ENCODE results near the gene NID2. TPM values are rescaled to one million over a fixed set of nuclear protein-coding genes. Genes with fewer than 3 reads are reported as not detected.

Gene NID2
- total RNA-seq, 1 experiment from 2014 or later, result 6.6 TPM

GRCh38 chr14:52043690-52044089, 25.2 kb downstream of the NID2 start:
- Histone ChIP-seq H3K9ac (ENCODE audit: extremely low read depth, insufficient read length, low read length) (no peak overlapping the region), H3K27ac (ENCODE audit: insufficient read length, low read depth, low read length) (no peak overlapping the region)
- H3K4me3 Mint-ChIP-seq, result no peak overlapping the region

More at GRCh38 chr14:52043690-52044089, 25.2 kb downstream of the NID2 start:
- no peak overlapping the region for H3K18ac ChIP-seq (ENCODE audit: insufficient read length, low read depth, low read length)
- H2BK20ac ChIP-seq (ENCODE audit: low read depth, low read length, poor library complexity, severe bottlenecking), result no peak overlapping the region
- no peak overlapping the region for H2AFZ ChIP-seq (ENCODE audit: low read length)
- H4K20me1 ChIP-seq (ENCODE audit: control insufficient read depth, insufficient read depth, insufficient read length), result no peaks in the 10 kb centered on the region
- no peaks in the 10 kb centered on the region for H3K9me3 Mint-ChIP-seq
- H3K4me2 ChIP-seq (ENCODE audit: insufficient read depth, insufficient read length, low read length), result no peak overlapping the region
- no peak overlapping the region for H3K14ac ChIP-seq (ENCODE audit: insufficient read depth, low read length)
- H3K23ac ChIP-seq (ENCODE audit: insufficient read length, low read depth, low read length), result no peak overlapping the region
- H2BK5ac ChIP-seq (ENCODE audit: insufficient read length, low read length), result no peak overlapping the region
- no peak overlapping the region for H3K27ac Mint-ChIP-seq
- 0 out of 2 replicates have a peak, but pooled peaks cover under 1% of the 10 kb centered on the region for H3K4me1 ChIP-seq (ENCODE audit: insufficient read depth, low read length)
- peak; percentile 82 for TF ChIP-seq CTCF (conservative IDR thresholded peaks at IDR 0.05)
- no peak overlapping the region for H2BK120ac ChIP-seq (ENCODE audit: low read depth, low read length, poor library complexity, severe bottlenecking)
- no peaks in the 10 kb centered on the region for H3K36me3 Mint-ChIP-seq (ENCODE audit: insufficient read depth in 1 of 3, low read depth in 3 of 3)
- H2BK15ac ChIP-seq (ENCODE audit: low read depth, low read length), result no peak overlapping the region
- WGBS (ENCODE audit: extremely low coverage, insufficient read length, low lambda C conversion rate), result no CpG with 5 or more reads among the region's 5 CpGs
- H3K79me2 ChIP-seq (ENCODE audit: insufficient read depth, low read length), result no peaks in the 10 kb centered on the region
- H2AK5ac ChIP-seq (ENCODE audit: insufficient read length, low read length), result no peak overlapping the region
- H3K4ac ChIP-seq (ENCODE audit: low read depth, low read length), result no peak overlapping the region
- H3K79me1 ChIP-seq (ENCODE audit: insufficient read depth, low read depth, low read length, poor library complexity, severe bottlenecking), result no peaks in the 10 kb centered on the region
- no peaks in the 10 kb centered on the region for H3K23me2 ChIP-seq (ENCODE audit: insufficient read length, low read depth, low read length, poor library complexity, severe bottlenecking)
- peaks cover 5 to 6% of the 10 kb centered on the region in 2 experiments for H3K4me1 Mint-ChIP-seq
- H4K5ac ChIP-seq (ENCODE audit: insufficient read length, low read depth, low read length), result no peak overlapping the region
- H3K27me3 ChIP-seq (ENCODE audit: insufficient read depth, low read length), result no peaks in the 10 kb centered on the region
- no peak overlapping the region for H4K8ac ChIP-seq (replicated peaks; ENCODE audit: insufficient read length, low read depth, low read length)
- peak; percentile 74 for DNase-seq
- H4K91ac ChIP-seq (ENCODE audit: insufficient read length, low read depth, low read length), result no peak overlapping the region
- H3K9me3 ChIP-seq (ENCODE audit: control insufficient read depth, low read depth, low read length), result no peaks in the 10 kb centered on the region
- H3K56ac ChIP-seq (ENCODE audit: insufficient read length, low read depth, low read length), result no peak overlapping the region
- no peak overlapping the region for H2BK12ac ChIP-seq (ENCODE audit: insufficient read length, low read depth, low read length)
- peaks cover 2% of the 10 kb centered on the region; the same call in 1 of the 2 replicates for H3K27me3 Mint-ChIP-seq (ENCODE audit: low read depth)
- H3T11ph ChIP-seq (ENCODE audit: low read length), result no peak overlapping the region

All from H9 (cell line).